SK-N-SH treated with all-trans-retinoic acid at 6 μM for 48 hours (cell line): ENCODE results near the gene CPSF4.

Experiments used
- BACH2 ChIP-seq: fragments of 250-450 bp; sonication (Bioruptor Pico); IDR thresholded peaks from 2 replicates; pipeline ENCODE4 v1.9.0; 2021; ENCODE audit warnings: mild to moderate bottlenecking, borderline replicate concordance
- RARB ChIP-seq: fragments of 250-450 bp; sonication (Bioruptor Pico); IDR thresholded peaks from 2 replicates; pipeline ENCODE4 v1.8.0; 2021; ENCODE audit warnings: mild to moderate bottlenecking, moderate library complexity
- TOX ChIP-seq: fragments of 250-450 bp; sonication (Bioruptor Pico); IDR thresholded peaks from 2 replicates; pipeline ENCODE4 v1.8.0; 2021; ENCODE audit warnings: mild to moderate bottlenecking, moderate library complexity, borderline replicate concordance
- ZC3H10 ChIP-seq: fragments of 250-450 bp; sonication (Bioruptor Pico); IDR thresholded peaks from 2 replicates; pipeline ENCODE4 v1.5.1; 2021; ENCODE audit warnings: mild to moderate bottlenecking, moderate library complexity
- ZFP3 ChIP-seq: fragments of 250-450 bp; sonication (Bioruptor Pico); IDR thresholded peaks from 2 replicates; pipeline ENCODE4 v1.5.0; 2020; ENCODE audit warnings: mild to moderate bottlenecking, moderate library complexity
- ZFP30 ChIP-seq: fragments of 450-650 bp; formaldehyde crosslinking; IDR thresholded peaks from 2 replicates; pipeline ENCODE4 v1.5.0; 2022; ENCODE audit warnings: mild to moderate bottlenecking, moderate library complexity
- ZNF565 ChIP-seq: fragments of 450-650 bp; formaldehyde crosslinking; conservative IDR thresholded peaks from 2 replicates; pipeline ENCODE4 v1.5.0; 2020; ENCODE audit warnings: low read depth, mild to moderate bottlenecking, moderate library complexity

- TF ChIP-seq TOX (CRISPR knock-in tag) = no peak
- TF ChIP-seq BACH2 (CRISPR knock-in tag) = no peak
- TF ChIP-seq ZFP30 = no peak
- no peak for TF ChIP-seq ZNF565
- no peak for TF ChIP-seq ZFP3 (CRISPR knock-in tag)
- TF ChIP-seq ZC3H10 = no peak
- no peak for TF ChIP-seq RARB
Observed at GRCh38 chr7:99493823-99494222, 55.1 kb downstream of the CPSF4 start.
